Liver (tissue), 3 donors: Measurements from ENCODE around the gene DISC1.
A peak's percentile ranks its signal among the peaks of the same experiment; 100 is the strongest.

ENCODE experiments used
- CTCF ChIP-seq: fragments of 150-350 bp; IDR thresholded peaks from 2 replicates; pipeline ENCODE4 v1.5.1; 2017; ENCODE audit warnings: improper control_type of control experiment, low read depth, low read length; ENCODE audit not compliant: missing input control
- EGR1 ChIP-seq, 2 donors: IDR thresholded peaks; 2 replicates each; pipeline ENCODE4 v1.6.1; 2016 to 2018; ENCODE audit warnings: antibody characterized with exemption in 2 of 2, low read depth in 2 of 2
- RAD21 ChIP-seq, 2 donors: IDR thresholded peaks; 2 replicates each; pipeline ENCODE4 v1.6.1; 2016; ENCODE audit warnings: antibody characterized with exemption in 2 of 2, mild to moderate bottlenecking in 2 of 2
- REST ChIP-seq: IDR thresholded peaks from 2 replicates; pipeline ENCODE4 v1.6.1; 2016; ENCODE audit warnings: antibody characterized with exemption, mild to moderate bottlenecking
- SP1 ChIP-seq: IDR thresholded peaks from 2 replicates; pipeline ENCODE4 v1.6.1; 2018; ENCODE audit warnings: antibody characterized with exemption, mild to moderate bottlenecking
- YY1 ChIP-seq: IDR thresholded peaks from 2 replicates; pipeline ENCODE4 v1.6.1; 2016; ENCODE audit warnings: antibody characterized with exemption, mild to moderate bottlenecking
- TF ChIP-seq, protein P1 (sequence below): IDR thresholded peaks from 2 replicates; pipeline ENCODE4 v1.6.1; 2016; ENCODE audit warnings: antibody characterized with exemption
- donor health status: healthy.
- donor health status: healthy.

DNA sequence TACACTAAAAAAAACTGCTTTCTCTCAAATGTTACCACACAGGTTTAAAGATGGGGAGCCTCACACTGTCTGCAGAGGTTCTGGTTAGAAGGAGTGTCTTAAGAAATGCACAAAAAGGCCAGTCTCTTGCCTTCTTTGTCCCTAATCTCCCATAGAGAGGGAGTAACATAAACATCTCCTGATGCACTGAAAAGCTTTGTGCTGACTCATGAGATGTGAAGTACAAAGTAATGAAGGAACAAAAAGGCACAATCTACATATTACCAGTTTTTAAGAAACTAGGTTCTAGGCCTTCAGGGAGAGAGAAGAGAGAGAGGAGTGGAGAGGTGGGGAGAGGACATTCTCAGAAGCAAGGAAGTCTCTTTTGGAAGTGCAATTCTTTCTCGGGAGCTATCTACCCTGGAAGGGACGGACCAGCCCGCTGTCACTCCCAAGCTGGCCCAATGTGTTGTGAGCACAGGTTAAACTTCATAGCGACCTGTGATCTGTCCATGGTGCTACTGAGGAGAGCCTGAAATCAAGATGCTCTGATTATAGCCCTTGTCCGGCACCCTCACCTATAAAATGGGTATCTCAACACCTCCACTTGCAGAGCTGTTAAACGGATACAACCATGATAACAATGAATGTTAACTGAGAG, 458.1 kb downstream of the DISC1 start:
- no peak for TF ChIP-seq CTCF
- peak; percentile 89 for TF ChIP-seq REST
- no peak for TF ChIP-seq RAD21 (IDR thresholded peaks at IDR 0.05)
- no peak for TF ChIP-seq SP1
- TF ChIP-seq, protein P1, sequence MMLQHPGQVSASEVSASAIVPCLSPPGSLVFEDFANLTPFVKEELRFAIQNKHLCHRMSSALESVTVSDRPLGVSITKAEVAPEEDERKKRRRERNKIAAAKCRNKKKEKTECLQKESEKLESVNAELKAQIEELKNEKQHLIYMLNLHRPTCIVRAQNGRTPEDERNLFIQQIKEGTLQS: no peak
- no peak for TF ChIP-seq EGR1 (IDR thresholded peaks at IDR 0.05; ENCODE audit: low read depth in 2 of 2)
- no peak for TF ChIP-seq YY1
